Panc1 (cell line): ENCODE results near the gene ACSL1.

Experiments used
- CTCF ChIP-seq: fragments of 450-650 bp; IDR thresholded peaks from 2 replicates; pipeline ENCODE4 v1.5.1; 2017; ENCODE audit warnings: mild to moderate bottlenecking
- POLR2AphosphoS5 ChIP-seq: IDR thresholded peaks from 2 replicates; pipeline ENCODE4 v1.6.1; 2012; ENCODE audit warnings: mild to moderate bottlenecking, low read depth, low read length, moderate library complexity
- REST ChIP-seq, 2 experiments: IDR thresholded peaks; 2 replicates each; pipeline ENCODE4 v1.6.1; 2011 to 2012; ENCODE audit warnings: low read depth in 2 of 2, control low read depth in 1 of 2, low read length in 1 of 2, mild to moderate bottlenecking in 1 of 2, moderate library complexity in 1 of 2; ENCODE audit not compliant: insufficient read depth in 1 of 2
- SIN3A ChIP-seq: IDR thresholded peaks from 2 replicates; pipeline ENCODE4 v1.6.1; 2012; ENCODE audit warnings: low read depth, mild to moderate bottlenecking, low read length, moderate library complexity, borderline replicate concordance; ENCODE audit not compliant: insufficient read depth
- TCF7L2 ChIP-seq: IDR thresholded peaks from 2 replicates; pipeline ENCODE4 v1.6.1; 2011; ENCODE audit warnings: mild to moderate bottlenecking, low read depth, low read length, inconsistent platforms

- TF ChIP-seq CTCF (no peak), POLR2AphosphoS5 (no peak), REST (IDR thresholded peaks at IDR 0.05; ENCODE audit: insufficient read depth in 1 of 2, low read depth in 2 of 2, low read length in 1 of 2) (no peak), TCF7L2 (no peak), SIN3A (no peak)
These were observed 48.9 kb downstream of the ACSL1 start for GRCh38 chr4:184776821-184777220.
